Left hindlimb (tissue), 1 donor: ENCODE data around the gene POU2F1.

ENCODE experiments used
- DNase-seq: peaks from one replicate; pipeline ENCODE4 v3.0.0-alpha.2; 2018

Gene POU2F1

DNA sequence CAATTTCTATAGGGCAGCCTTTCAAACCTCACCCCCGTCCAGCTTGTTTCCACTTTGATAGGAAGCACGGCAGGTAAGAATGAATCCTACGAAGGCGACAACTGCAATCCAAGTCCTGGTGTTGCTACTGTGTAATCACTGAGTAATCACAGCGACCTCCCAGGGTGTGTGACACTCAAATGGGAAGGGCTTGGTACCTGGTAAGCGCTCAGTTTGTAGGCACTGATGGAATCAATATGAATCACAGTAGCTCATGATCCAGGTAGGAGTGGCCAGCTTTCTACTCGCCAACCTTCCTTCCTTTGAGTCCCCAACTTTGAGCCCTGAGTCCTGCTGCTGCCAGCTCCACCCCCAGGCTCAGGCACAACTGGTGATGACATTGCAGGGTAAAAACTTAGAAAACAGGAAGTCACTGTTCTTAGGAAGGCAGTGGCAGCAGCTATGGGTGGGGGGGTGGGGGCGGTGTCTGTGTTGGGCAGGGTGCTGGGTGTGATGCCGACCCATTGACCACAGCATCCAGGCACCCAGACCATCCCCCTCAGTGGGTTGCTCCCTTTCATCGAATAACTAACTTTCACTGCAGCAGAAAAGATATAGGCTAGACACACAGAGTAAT lies 226.9 kb downstream of the POU2F1 start:
- DNase-seq: no peak

DNA sequence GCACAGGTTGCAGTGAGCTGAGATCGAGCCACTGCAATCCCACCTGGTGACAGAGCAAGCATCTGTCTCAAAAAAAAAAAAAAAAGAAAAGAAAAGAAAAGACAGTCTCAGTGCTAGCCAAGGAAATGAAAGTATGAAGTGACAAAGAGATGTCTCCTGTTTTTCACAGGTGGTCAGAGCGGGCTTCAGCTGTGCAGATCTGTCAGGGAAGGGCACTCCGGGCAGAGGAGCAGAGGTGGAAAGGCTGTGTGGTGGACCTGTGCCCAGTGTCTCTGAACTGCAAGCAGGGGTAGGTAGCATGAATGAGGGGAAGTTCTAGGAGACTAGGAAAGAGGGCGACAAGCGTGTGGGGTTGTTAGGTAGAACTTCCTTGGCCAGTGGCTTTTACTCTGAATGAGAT lies 230.2 kb downstream of the POU2F1 start:
- DNase-seq: no peak

DNA sequence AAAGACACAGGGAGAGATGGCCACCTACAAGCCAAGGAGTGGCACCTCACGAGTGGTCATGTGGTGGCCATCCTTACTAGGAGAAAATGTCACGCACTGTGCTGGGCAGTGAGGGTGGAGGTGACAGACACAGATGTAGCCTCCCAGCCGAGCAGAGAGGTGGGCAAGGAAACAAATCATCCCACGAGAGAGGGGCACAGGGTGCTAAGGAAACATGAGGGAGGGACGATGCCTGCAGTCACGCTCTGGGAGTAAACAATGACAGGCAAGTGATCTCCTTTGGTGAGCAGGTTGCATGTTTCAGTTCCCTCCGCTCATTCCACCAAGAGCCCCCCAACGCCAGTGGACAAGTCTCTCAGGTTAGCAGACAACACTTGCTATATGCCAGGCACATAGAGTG lies 231.8 kb downstream of the POU2F1 start:
- no peak for DNase-seq

DNA sequence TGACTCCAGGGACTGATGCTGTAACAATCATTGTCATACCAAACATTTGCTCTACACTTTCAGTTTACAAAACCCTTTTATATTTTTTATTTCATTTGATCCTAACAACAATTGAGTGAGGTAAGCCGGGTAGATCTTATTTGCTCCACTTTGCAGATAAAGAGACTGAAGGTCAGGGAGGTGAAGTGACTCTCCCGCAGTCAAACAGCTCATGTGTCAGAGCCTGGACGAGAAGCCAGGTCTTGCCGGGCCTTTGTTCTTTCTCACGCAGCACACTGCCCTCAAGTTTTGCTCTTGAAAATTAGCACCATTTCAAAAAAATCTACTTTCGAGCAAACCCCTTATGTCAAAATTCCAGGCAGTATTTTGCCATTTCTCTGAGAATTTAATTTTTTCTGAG lies 232.4 kb downstream of the POU2F1 start:
- DNase-seq: no peak

DNA sequence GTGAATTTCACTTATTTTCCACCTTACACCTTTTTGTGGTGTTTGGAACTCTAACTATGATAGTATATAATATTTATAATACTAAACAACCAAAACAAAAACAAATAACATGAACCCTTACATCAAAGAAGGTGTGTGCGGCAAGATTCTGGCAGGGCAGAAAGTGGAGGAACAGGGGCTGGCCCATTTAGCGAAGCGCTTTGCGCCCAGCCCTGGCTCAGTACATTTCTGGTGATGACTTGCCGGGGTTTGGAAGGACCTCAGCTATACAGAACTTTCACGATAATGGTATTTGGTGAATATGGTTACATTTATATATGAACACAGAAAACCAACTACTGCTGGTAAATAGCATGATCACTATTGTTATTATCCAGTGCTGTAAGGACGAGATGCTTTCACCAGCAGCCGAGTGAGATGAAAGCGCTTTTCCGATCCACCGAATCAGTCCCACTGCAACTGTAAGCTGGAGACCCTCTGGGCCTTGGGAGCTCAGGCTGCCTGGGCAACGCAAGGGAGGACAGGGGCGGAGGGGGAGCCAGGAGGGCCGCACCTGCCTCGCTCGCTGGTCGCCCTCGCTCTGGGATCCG lies 233.7 kb downstream of the POU2F1 start:
- DNase-seq: no peak

DNA sequence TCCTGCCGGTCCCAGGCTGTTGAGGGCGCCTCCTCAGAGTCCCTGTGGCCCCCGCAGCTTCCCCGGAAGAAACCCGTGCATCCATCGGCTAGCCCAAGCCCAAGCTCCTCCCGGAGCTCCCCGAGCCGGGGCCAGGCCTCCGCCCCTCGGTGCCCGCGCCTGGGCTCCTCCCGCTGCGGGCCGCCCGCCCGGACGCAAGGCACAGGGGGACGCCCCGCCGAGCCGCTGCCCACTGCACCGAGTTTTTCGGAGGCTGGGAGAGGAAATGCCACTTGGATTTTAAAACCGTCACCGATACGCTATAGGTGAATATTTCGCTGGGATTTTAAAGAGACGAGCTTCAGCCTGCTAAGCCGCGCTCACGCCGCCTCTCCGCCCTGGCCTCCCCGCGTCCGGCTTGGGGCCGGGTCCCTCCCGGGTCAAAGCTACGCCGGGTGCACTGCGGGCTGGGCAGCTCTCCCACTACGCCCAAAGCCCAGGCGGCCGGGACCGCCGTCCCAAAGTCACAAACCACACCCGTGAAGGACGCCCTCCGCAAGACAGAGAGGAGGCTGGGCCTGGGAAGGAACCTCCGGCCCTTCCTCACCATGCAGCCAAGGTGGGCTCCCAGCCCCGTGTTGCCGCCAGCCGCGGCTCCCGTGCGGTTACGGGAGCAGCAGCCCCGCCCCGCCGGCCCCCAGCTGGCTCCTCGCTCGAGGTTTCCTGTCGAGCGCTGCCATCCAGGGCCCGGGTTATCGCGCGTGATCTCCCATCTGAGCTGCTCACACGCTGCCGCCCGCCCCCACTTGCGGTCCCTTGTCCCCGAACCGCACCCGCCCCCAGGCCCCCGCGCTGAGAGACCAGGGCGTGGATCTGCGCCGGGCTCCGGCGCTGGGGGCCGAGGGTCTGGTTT lies 234.5 kb downstream of the POU2F1 start:
- DNase-seq: peak; percentile 66

DNA sequence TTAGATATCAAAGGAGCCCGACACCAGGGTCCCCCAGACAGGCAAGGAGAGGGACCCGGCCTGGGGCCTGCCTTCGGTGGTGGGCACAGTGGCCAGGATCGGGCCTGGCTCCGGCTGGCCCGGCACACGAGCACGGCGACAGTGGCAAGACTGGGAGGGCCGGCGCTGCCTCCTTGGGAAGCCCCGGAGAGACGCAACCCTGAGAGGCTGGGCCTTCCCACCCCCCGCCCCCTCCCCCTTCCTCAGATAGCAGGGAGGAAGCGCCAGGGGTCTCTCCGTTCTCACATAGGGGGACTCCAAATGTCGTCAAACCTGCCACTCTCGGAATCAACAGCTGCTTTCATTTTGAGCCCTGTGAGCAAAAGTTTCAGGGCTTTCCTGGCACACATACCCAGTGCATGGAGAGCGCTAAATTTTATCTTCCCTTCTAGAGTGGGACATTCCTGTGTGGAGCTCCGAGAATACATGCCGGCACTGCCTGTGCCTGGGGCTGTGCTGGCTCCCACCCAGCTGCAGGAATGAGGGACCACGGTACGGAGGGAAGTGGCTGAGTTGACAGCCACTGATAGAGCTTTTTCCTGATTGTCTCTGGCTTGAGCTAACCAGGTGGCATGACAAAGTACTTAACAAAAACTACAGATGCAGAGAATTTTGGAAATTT lies 235.2 kb downstream of the POU2F1 start:
- DNase-seq: peak; percentile 57

DNA sequence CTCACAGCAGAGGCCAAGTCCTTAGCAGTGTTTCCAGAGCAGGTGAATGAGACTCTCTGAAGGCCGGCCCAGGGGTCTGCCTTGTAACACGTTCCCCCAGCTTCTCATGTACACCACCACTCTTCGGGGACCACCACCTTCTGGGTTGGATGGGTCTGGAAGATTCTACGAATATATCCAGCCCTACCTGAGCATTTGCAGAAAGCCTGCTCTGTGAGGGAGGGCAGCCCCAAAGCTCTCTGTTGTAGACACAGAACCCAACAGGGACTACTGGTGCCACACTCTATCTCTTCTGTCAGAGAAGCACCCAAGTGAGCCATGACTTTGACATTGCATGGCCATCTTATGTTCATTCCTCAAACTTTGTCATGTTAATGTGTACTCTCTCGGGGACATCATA lies 235.8 kb downstream of the POU2F1 start:
- DNase-seq: no peak

DNA sequence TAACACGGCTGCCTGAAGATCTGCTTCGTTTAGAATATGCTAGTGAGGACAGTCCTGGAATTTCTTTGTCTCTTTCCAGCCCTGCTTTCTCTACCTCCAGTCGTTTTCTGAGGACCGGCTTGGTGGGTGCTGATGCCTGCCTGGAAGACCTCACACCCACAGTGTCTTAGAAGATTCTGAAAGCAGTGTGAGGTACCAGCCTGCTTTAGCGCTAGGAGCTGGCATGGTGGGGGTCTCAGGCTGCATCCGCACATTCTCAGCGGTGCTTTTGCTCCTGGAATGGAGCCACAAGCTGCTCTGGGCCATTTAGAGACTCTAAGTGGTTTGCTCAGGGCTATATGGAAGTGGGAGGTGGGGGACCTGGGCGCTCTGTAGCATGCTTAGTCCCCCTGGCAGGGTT lies 236.2 kb downstream of the POU2F1 start:
- DNase-seq: no peak

DNA sequence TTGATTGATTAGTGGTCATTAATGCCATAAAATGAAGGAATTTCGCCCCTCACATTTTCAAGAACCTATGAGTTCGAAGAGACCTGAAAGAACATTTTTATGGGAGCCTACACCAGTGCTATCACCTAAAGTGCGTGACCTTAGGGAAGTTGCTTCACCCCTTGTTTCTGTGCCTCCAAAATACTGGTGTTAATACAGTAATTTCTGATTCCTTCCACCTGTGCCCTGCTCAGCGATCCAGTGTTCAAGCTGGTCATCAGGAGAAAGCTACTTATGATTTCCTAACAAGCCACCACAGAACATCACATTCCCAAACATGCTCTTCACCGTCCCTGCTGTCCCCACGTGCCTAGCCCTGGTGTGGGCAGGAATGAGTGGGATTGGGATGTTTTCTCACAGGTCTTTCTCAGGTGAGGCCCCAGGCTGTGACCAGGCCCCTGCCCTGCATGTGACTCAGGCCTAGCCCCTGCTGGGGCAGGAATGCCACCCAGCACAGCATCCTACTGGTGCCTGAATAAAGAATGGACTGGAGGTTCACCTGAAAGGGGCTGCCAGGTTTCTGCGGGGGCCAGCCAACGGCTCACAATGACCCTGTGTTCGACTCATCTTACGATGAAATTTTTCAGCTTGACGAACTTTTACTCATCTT lies 237.4 kb downstream of the POU2F1 start:
- DNase-seq: no peak

DNA sequence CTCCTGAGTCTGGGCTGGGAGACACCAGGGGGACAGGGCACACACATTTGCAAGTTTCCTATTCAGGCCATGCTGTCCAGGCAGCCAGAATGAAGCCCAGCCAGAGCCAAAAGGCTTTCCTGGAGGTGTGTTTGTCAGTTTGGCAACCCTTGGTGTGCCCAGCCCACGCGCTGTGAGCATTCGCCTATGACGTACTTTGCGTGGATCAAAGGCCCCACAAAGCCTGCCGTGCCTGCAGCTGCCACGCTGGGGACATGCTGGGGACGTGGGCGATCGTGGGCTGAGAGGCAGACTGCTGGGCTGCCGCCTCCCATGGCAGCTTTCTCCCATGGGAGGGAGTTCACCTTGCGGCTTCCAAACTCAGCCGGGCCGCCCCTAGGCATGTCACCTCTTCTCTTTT lies 240.2 kb downstream of the POU2F1 start:
- DNase-seq: no peak

DNA sequence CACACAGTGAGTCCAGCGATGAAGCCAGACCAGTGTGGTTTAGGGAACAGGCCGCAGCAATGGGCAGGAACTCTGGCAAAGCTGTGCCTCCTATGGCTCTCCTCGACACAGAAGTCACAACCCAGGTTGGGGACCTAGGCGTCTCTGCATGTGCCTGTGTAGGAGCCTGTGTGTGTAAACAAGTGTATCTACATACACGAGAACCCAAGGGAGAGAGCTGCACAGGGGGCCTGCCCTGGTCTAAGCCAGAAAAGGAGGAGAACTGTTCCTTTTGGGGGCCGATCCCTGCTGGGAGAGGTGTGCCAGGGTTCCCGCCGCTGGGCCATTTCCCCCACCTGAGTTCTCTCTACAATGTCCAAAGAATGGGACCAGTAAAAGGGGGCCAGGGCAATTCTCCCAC lies 241.7 kb downstream of the POU2F1 start:
- DNase-seq: no peak

DNA sequence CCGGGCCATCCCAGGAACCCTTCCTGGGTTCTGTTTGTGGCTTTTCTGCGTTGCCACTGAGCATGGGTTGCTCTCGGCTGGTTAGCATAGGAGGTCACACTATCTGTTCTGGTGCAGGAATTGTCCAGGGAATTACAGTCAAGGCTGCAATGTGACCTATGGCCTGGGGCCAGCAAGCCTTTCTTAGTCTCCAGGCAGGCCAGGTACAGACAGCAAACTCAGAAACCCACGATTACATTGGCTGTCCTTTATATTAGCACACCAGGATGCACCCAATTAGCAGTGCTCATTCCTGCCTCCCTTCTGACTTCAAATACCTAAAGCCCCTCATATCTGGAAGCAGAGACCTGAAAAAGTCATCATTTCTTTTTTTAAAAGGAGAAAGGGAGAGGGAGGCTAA lies 242.4 kb downstream of the POU2F1 start:
- DNase-seq: no peak

DNA sequence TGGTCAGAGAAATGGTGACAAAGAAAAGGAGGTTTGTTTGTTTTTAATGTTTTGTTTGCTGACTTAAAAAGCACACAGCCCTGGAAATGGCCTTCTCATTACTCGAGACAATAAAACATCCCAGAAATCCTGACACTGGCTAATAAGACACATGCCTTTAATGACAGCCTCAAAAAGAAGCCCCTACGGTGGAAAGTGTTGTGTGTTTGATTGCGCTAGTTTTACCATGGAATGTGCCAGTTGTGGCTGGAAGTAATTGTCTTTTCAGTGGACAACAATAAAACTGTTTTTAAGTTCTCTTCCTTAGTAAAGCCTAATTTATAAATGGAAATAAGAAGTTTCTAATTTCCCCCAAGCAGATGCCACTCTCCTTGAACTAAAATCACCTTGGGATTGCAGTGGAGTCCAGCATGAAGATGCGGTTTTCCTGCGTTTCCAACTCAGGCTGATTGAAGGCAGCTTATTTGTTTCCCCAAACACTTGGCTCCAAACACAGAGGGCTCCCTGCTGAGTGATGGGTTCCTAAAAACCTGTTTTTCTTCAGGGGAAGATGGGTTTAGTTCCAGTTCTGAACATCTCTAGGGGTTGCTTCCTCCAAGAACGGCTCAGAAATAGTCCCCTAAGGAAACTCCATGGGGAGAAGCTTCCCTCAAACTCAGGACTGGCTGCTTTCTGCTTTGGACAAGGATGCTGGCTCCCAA lies 243.3 kb downstream of the POU2F1 start:
- DNase-seq: no peak

DNA sequence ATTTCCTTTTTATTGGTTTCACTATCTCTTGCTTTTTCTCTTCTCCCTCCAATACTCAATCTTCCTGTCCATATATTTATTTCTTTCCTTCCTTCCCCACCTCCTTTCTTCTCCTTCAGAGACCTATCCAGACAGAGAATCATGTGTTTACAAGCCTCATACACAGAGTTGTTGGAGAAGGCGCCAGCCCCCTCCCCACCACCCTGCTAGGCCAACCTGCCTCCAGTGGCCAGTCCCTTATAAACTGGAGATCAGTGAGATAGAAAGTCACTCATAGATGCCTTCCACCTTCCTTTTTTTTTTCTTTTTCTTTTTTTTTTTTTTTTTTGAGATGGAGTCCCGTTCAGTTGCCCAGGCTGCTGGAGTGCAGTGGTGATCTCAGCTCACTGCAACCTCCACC lies 244.3 kb downstream of the POU2F1 start:
- DNase-seq: no peak

DNA sequence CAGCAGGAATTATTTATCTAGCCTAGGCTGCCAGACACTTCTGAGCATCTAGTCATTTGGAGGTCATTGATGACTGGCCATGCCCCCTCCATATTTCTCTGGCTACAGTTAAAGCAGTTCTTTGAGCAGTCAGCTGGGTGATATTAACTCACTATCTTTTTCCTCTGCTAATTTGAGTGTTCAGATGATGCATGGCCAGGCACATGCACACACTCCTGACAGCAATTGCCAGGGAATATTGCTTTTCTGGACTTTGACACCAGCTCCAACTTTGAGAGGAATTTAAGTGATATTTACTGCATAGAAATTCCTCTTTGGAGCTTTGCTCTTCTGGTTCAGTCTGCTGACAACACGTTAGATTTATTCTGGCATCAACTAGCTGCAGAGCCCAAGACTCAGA lies 245.1 kb downstream of the POU2F1 start:
- DNase-seq: no peak

DNA sequence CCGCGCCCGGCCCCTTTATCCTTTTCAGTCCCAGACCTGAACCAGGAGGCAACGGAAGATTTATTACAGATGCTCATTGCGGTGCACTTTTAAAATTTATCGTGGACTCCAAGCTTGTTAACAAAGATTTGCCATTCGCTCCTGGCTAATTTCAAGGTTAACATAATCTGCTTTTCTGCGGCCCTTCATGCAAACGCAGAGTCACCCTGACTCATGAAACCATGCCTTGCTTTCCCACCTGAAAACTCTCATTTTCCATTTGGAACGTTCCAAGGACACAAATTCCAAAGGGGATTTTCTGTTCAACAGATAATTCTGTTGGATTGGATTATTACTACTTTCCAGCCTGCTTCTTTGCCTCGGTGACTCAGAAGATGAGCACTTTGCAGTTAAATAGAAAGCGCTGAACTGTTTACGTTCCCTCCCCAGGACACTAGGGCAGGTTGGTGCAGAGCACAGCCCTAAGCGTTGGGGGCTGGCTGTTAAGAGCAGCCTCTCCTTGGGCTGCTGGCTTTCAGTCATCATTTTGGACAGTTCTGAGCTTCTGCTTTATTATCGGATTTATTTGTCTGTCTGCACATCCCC lies 246.5 kb downstream of the POU2F1 start:
- DNase-seq: no peak

DNA sequence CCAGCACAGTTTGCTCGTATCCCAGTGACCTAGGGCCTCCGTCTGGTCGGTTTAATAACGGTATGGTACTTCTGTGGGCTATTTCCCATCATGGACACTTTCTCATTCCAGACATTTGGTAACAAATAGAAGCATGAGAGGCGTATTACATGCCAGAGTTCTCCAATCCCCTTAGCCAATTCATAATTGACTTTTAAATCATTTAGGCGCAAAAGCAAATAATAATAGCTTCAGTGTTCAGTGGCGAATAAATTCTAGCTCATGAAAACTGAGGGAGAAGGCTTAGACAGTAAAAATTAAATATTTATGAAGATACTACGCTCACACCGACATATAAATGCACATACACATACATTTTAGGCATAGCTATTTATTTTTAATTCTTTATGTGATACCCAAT lies 247.1 kb downstream of the POU2F1 start:
- no peak for DNase-seq

DNA sequence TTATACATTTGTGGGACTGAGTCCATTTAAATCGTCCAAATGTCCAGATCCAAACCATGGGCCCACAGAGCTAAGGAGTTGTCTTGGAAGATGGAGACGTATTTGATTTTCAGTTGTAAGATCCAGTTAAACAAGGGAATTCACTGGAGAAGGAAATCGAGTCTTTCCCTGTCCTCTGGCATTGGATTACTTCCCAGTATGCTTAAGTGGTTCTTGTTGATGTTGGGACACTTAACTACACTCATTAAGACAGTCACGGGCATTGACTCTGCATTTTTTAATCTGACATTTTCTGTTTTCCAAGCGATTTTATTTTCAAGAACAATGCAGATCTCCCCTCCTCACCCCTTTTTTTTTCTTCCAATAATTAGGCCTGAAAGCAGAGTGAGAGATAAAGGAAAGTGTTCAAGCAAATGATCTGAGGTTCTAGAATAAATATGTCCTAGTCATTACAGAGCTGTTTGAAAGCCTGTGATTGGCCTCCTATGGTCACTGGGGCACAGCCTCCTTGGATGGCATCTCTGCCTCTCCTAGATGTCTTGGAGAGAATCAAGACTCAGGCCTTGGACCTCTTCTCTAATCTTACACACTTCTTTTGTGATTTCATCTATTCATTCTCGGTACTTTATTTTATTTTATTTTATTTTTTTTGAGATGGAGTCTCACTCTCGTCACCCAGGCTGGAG lies 248.7 kb downstream of the POU2F1 start:
- no peak for DNase-seq

DNA sequence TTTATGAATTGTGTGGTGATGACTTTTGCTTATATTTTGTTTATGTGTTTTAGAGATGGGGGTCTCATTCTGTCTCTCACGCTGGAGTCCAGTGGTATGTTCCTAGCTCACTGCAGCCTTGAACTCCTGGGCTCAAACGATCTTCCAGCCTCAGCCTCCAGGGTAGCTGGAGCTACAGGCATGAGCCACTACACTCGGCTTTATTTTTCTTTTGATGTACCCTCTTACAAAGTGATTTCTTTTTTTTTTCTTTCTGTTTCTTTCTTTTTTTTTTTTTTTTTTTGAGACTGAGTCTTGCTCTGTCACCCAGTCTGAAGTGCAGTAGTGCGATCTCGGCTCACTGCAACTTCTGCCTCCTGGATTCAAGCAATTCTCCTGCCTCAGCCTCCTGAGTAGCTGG lies 250.9 kb downstream of the POU2F1 start:
- no peak for DNase-seq

DNA sequence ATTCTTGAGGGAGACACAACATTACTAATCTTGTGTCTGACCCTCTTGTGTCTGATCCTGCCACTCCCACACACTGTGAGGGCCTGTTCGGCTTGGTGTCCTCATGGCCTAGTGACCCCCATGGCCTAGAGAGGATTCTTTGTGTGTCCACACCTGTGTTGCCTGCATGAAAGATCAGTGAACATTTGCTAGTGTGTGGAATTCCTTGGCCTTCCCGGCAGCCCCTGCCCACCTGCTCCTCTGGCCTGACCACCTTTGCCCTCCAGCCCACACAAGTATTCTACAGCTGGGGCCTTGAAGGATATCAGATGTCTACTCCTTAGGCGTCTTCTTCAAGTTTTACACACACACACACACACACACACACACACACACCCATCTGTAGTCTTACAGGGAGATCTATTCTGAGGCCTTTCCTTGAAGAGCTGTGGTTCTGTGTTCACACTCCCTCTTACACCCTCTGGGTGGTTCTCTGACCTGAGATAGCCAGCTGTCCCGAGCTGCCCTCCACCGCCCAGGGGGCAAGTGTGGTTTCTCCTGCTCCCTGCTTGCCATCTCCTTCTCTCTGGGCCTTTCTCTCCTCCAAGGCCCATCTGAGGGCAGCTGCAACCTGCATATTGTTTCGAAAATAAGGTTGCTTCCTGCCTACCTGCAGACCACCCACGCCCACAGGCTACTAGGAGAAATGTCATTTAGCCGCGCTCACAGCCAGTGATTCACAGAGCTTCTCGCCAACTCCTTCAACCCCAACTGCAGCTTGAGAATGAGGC lies 252.3 kb downstream of the POU2F1 start:
- DNase-seq: no peak
